Testis (tissue), 2 donors: ENCODE measurements around the gene SF3B3.

Experiments used
- POLR2A ChIP-seq: fragments of 450-650 bp; IDR thresholded peaks from one replicate; pipeline ENCODE4 v1.6.1; 2017; ENCODE audit warnings: antibody characterized with exemption, mild to moderate bottlenecking, moderate library complexity
- TF ChIP-seq, protein P1 (sequence below), 3 experiments: fragments of 450-650 bp in 2 of 3; fragments of 200-600 bp in 1 of 3; sonication (generic) in 1 of 3; IDR thresholded peaks; one replicate each; pipeline ENCODE4 v1.5.1; 2016 to 2019; ENCODE audit warnings: antibody characterized with exemption in 3 of 3, mild to moderate bottlenecking in 2 of 3, moderate library complexity in 1 of 3

DNA sequence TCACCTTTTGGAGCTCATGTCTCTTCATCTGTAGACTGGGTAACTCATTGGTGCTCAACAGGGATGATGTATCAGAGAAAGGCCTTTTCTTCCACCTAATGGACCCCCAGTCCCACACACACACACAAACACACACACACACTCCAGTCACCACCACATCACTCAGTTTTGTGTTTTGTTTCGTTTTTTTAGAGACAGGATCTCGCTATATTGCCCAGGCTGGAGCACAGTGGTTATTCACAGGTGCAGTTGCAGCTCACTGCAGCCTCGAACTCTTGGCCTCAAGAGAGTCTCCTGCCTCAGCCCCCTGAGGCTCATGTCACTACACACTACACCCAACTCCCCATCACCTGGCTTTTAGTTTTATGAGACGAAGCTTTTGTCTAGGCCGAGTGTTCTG, 55.6 kb downstream of the SF3B3 start:
- TF ChIP-seq POLR2A: no peak
- TF ChIP-seq, protein P1, sequence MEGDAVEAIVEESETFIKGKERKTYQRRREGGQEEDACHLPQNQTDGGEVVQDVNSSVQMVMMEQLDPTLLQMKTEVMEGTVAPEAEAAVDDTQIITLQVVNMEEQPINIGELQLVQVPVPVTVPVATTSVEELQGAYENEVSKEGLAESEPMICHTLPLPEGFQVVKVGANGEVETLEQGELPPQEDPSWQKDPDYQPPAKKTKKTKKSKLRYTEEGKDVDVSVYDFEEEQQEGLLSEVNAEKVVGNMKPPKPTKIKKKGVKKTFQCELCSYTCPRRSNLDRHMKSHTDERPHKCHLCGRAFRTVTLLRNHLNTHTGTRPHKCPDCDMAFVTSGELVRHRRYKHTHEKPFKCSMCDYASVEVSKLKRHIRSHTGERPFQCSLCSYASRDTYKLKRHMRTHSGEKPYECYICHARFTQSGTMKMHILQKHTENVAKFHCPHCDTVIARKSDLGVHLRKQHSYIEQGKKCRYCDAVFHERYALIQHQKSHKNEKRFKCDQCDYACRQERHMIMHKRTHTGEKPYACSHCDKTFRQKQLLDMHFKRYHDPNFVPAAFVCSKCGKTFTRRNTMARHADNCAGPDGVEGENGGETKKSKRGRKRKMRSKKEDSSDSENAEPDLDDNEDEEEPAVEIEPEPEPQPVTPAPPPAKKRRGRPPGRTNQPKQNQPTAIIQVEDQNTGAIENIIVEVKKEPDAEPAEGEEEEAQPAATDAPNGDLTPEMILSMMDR (IDR thresholded peaks at IDR 0.05): no peak
